Measurements from ENCODE around the gene FLOT2.
"Not testable (repeated sequence)": the region's sequence is repeated elsewhere in the genome, so short reads cannot be mapped to it uniquely, and the experiment has no call there.

The FLOT2 gene

DNA sequence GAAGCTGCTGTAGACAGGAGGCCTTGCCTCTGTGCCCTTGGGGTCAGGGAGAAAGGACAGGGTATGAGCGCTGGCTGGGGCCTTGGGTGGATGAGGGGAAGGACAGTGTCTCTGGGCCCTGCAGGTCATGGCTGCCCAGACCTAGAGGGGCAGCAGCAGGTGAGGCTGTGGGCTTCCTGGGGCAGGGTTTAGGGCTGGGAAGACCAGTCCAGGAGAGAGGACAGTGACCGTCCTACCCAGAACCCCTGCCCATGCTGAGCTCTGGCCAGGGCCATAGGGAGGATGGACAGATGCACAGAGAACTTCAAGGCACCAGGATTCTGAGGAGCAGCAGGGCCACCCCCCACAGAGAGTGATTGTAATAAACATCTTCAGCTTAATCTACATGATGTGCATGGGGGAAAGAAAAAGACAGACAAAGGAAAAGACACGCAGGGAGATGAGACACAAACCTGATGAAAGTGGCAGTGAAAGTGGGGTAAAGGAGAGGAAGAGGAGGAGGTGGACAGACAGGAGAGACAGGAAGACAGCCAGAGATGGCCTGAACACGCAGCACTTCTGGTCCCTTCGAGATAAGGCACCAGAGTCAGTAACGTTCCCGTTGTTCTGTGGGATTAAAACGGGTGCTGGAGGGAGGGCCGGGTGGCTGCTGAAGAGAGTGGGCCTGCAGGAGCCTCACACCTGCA lies 17.5 kb downstream of the FLOT2 start:
- Histone ChIP-seq H3K4me3 (no peak overlapping the region), H3K27ac (no peak overlapping the region)
- TF ChIP-seq, protein P1, sequence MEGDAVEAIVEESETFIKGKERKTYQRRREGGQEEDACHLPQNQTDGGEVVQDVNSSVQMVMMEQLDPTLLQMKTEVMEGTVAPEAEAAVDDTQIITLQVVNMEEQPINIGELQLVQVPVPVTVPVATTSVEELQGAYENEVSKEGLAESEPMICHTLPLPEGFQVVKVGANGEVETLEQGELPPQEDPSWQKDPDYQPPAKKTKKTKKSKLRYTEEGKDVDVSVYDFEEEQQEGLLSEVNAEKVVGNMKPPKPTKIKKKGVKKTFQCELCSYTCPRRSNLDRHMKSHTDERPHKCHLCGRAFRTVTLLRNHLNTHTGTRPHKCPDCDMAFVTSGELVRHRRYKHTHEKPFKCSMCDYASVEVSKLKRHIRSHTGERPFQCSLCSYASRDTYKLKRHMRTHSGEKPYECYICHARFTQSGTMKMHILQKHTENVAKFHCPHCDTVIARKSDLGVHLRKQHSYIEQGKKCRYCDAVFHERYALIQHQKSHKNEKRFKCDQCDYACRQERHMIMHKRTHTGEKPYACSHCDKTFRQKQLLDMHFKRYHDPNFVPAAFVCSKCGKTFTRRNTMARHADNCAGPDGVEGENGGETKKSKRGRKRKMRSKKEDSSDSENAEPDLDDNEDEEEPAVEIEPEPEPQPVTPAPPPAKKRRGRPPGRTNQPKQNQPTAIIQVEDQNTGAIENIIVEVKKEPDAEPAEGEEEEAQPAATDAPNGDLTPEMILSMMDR (IDR thresholded peaks at IDR 0.05) = no peak
- DNase-seq (ENCODE audit: low spot score) = no peak

DNA sequence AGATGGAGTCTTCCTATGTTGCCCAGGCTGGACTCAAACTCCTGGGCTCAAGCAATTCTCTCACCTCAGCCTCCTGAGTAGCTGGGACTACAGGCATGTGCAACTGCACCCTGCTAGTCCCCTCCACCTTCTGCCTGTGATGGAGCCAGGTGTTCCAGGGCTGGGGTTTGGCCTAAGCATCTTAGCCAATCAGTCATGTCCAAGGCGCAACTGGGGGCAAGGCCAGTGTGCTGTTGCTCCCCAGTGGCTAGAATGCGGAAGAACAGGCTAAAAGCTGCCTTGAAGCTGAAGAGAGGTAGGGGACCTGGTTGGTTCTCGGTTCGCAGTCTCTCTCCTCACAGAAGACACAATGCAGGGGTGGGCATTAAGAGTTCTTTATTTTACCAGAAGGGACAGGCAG lies 18.6 kb downstream of the FLOT2 start:
- no peak overlapping the region for H3K27ac ChIP-seq
- no peak for DNase-seq (ENCODE audit: low spot score)
- no peak overlapping the region for H3K4me3 ChIP-seq
- TF ChIP-seq, protein P1 (IDR thresholded peaks at IDR 0.05) = no peak

DNA sequence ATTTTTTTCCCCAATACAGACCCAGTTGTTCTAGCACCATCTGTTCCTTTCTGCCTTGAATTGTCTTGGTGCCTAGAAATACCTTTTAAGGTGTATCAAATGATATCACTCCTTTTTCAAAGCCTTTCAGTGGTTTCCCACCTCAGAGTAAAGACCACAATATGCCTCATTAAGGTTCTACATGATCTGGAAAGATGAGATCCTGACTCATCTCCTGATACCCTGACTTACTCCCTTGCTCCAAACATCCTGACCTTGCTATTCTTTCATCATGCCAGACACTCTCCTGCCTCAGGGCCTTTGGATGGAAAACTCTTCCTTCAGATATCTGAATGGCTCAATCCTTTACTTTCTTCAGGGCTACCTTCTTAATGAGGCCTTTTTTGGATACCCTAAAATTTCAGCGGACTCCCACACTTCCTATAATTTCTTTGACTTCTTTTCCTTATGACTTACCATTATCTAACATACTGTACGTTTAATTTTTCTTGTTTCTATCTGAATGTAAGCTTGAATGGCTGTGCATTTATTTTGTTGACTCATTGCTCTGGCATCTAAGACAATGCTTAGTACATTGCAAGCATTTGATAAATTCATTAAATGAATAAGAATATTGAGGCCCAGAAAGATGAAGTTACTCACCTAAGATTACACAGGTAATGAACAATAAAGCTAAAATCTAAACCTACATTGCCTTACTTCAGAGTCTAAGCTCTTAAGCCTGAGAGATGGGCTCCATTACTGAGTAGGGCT lies 19.2 kb downstream of the FLOT2 start:
- H3K27ac ChIP-seq = no peak overlapping the region
- TF ChIP-seq, protein P1 (IDR thresholded peaks at IDR 0.05) = no peak
- H3K4me3 ChIP-seq = no peak overlapping the region
- DNase-seq (ENCODE audit: low spot score) = no peak

DNA sequence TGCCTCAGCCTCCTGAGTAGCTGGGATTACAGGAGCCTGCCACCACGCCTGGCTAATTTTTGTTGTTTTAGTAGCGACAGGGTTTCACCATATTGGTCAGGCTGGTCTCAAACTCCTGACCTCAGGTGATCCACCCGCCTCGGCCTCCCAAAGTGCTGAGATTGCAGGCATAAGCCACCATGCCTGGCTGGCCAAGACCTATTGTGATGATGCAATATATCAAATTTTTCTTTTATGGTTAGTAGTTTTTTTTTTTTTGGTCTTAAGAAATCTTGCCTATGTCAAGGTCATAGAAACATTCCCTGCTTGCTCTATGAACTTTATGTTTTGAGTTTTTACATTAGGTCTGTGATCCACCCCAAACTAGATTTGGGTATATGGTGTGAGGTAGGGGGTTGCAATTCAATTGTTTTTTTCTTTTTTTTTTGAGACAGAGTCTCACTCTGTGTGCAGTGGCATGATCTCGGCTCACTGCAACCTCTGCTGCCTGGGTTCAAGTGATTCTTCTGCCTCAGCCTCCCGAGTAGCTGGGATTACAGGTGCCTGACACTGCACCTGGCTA lies 20.3 kb downstream of the FLOT2 start:
- not testable (repeated sequence) for DNase-seq (ENCODE audit: low spot score); H3K27ac ChIP-seq; H3K4me3 ChIP-seq

DNA sequence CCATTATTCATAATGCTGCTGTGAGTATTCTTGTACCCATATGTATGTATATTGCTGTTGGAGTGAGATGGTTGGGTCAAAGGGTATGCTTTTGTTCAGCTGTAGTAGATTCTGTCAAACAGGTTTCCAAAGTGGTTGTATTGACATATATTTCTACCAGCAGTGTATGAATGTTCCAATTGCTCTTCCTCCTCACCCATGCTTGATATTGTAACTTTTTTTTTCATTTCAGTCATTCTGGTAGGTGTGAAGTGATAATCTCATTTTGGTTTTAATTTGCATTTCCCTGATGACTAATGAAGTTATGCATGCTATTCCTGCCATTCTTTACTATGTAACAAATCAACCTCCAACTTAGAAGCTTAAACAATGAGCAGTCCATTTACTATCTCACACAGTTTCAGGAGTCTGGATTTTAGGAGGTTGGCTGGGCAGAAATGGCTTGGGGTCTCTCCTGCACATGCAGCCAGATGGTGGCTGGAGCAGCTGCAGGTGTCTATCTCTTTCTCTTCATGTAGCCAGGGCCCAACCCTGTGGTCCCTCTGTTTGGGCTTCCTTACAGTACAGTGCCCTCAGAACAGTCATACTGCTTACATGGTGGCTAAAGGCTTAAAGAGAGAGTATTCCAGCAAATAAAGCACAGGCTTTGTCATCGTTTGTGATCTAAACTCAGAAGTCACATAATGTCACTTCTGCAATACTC lies 21.5 kb downstream of the FLOT2 start:
- H3K4me3 ChIP-seq = no peak overlapping the region
- H3K27ac ChIP-seq = no peak overlapping the region
- TF ChIP-seq, protein P1 (IDR thresholded peaks at IDR 0.05) = no peak
- DNase-seq (ENCODE audit: low spot score) = no peak

DNA sequence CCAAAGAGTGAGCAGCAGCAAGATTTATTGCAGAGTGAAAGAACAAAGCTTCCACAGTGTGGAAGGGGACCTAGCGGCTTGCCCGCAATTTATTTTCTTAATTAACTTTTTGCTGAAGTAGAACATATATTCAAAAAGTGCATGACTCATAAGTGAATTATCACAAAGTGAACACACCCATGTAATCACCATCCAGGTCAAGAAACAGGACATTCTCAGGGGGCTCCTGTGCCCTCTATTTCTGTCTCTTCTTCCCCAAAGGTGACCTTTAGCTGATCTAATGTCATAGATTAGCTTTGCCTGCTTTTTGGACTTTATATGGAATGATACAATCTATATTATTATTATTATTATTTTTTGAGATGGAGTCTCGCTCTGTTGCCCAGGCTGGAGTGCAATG lies 22.8 kb downstream of the FLOT2 start:
- TF ChIP-seq, protein P1 (IDR thresholded peaks at IDR 0.05) = no peak
- DNase-seq (ENCODE audit: low spot score) = no peak
- Histone ChIP-seq H3K27ac (no peak overlapping the region), H3K4me3 (no peak overlapping the region)

DNA sequence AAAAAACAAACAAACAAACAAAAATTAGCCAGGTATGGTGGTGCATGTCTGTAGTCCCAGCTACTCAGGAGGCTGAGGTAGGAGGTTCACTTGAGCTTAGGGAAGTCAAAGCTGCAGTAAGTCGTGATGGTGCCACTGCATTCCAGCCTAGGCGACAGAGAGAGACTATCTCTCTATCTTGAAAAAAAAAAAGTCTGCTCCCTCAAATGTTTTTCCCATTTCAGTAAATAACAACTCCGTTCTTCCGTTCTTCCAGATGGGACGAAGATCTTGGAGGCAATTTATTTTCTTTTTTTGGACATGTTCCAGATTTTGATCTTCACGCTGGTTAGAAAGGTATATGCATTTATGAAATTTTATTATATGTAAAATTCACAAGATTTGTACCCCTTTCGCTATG lies 23.7 kb downstream of the FLOT2 start:
- Histone ChIP-seq H3K27ac (no peak overlapping the region), H3K4me3 (no peak overlapping the region)
- no peak for DNase-seq (ENCODE audit: low spot score)
- TF ChIP-seq, protein P1 (IDR thresholded peaks at IDR 0.05) = no peak
